Fibroblast of the aortic adventitia (primary cell): ENCODE results near the gene DSEL. TPM values are rescaled to one million over a fixed set of nuclear protein-coding genes. Genes with fewer than 3 reads are reported as not detected.

Source experiments
- DNase-seq: peaks from one replicate; pipeline ENCODE4 v3.0.0-alpha.2; 2010; ENCODE audit warnings: low read depth
- H3K4me3 ChIP-seq: 2 replicates; pipeline ENCODE4 v1.5.1; 2011; ENCODE audit warnings: low read depth, mild to moderate bottlenecking, control low read depth, low read length, moderate library complexity
- CTCF ChIP-seq: IDR thresholded peaks from 2 replicates; pipeline ENCODE4 v1.5.1; 2011; ENCODE audit warnings: mild to moderate bottlenecking, low read length, control low read depth, inconsistent platforms; ENCODE audit not compliant: insufficient read depth
- total RNA-seq: library from RNA; depleted of rRNA; stranded (reverse); fragments of >200 nt; gene quantifications from 2 replicates; pipeline ENCODE4 v1.2.3, GENCODE V29; 2012; ENCODE audit warnings: low replicate concordance

Gene DSEL
- total RNA-seq, 1 donor, result 108 TPM

DNA sequence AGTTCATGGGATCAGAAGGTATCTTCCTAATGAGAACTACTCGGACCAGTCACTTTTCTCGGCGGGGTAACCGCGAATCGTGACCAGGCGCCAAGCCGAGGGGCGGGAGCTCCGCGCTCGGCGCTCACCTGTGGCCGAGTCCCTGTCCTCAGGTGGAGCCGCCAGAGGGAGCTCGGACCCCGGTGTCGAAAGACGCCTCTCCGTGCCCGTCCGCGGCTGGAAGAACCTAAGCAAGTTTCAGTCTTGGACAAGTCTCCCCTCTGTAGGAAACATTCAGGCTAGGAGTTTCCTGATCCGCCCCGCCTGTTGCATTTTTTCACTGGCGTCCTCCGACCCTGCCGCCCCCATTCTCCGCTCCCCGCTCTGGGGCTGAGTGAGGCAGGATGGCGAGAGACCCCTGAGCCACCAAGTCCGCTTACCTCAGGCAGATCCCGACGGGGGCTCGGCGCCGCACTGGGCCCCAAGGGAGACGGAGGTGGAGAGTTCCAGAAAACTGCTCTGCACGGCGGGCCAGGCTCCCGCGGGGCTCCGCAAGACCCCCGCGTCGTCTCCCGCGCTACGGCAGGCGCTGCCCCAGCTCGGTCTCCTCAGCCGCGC, 480 bp downstream of the DSEL start:
- H3K4me3 ChIP-seq, result peak overlapping the region; percentile 90
- DNase-seq, result peak; percentile 87
- peak; percentile 77 for TF ChIP-seq CTCF

DNA sequence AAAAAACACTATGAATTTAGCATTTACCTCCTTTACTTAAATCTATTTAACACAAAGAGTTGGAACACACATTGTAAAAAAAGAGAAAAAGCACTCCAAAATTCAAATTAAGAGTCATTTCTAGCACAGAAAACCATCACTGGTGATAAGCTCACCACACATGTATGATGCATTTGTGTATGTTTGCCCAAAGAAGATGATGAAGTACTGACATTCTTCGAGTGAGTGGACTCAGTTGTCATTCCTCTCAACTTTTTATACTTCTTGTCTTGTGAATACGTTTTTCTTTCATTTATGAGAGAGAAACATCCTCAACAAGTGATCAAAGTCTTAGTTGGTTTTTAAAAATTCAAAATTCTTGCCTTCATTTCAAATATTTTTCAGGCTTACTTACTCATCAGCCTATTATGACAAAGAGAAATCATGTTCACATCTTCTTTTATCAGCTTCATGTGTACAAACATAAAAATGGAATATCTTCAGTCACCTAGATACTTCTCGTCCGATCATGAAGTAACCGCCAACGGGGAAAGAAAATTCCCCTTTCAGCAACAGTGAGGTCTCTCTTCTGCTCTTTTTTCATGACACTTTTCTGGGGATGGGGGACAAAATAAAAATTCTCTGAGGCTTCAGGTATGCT, 1.5 kb downstream of the DSEL start:
- peak; percentile 41 for DNase-seq
- peak overlapping the region; percentile 90 for H3K4me3 ChIP-seq
- TF ChIP-seq CTCF, result no peak

- no peak for TF ChIP-seq CTCF
- peak overlapping the region; percentile 90 for H3K4me3 ChIP-seq
- peak; percentile 31 for DNase-seq
These were observed 2.1 kb downstream of the DSEL start for GRCh38 chr18:67514465-67514864.

GRCh38 chr18:67513280-67513679, 3.2 kb downstream of the DSEL start:
- peak overlapping the region; percentile 90 for H3K4me3 ChIP-seq
- DNase-seq, result peak; percentile 36
- TF ChIP-seq CTCF, result peak; percentile 11

DNA sequence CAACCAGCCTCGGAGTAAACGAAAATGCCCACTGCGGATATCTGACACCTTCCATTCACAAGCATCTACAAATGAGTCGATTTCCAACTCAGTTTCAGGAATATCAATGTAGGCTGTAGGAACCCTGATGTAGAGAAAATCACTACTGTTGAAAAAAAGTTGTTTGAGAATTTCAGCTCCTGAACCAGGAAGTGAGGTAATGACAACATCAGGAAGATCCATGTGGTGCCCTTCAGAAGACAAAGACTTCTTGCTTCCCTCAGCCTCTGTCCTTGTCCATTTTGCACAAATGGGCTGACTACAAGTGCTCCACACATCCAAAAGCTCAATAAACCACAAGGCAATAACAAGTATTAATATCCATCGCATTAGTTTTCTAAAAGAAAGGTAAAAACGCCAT, 4.7 kb downstream of the DSEL start:
- DNase-seq, result no peak
- no peak for TF ChIP-seq CTCF
- no peak overlapping the region for H3K4me3 ChIP-seq

DNA sequence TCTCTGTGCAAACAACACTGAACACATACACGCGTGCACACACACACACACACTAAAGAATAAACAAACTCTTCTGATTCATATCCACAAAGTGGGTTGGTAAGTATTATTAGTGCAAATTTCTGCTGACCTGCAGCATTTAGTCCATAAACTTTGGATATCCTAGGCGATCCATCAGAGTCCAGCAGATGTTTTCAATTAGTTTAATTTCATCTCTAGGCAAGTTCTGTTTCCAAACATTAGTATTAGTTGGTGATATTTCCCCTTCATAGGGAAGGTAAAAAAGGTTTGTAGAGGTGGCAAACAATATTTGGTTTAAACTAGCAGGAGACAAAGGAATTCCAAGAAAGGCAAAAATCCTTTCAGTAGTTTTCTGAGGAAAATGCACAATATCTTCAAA, 5.7 kb downstream of the DSEL start:
- no peak overlapping the region for H3K4me3 ChIP-seq
- no peak for TF ChIP-seq CTCF
- DNase-seq, result peak; percentile 29
